GM19025 (cell line): ENCODE data around the gene ANO9.
A peak's percentile ranks its signal among the peaks of the same experiment; 100 is the strongest.

Experiments
- ATAC-seq: cut with Tn5 transposase; IDR thresholded peaks from one replicate; pipeline ENCODE4 v1.9.1; 2021; ENCODE audit warnings: mild to moderate bottlenecking, low read depth, moderate library complexity; ENCODE audit not compliant: unreplicated experiment

Gene ANO9

DNA sequence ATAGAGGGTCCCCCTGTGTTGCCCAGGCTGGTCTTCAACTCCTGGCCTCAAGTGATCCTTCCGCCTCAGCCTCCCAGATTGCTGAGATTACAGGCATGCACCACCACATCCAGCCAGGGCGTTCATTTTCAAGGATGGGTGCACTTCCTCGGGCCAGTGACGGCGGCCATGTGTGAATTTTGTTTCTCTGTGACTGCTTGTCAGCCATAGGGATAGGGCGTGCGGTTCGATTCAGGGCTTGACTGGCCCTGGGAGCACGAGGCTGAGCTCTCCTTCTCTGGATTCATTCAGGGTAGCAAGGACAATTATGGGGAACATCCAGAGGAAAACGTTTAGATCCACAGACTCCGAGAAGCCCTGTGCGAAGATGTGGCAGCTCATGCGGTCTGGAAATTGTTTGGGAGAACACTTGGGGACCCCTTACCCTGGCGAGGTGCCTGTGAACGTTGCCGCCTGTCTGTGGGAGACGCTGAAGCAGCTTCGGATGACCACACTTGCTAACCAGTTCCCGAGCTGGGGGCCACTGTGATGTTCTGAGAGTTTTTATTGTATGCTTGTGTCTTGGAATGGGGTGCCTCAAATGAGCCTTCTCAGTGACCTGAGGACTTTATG lies 11.2 kb upstream of the ANO9 start:
- ATAC-seq: no peak

DNA sequence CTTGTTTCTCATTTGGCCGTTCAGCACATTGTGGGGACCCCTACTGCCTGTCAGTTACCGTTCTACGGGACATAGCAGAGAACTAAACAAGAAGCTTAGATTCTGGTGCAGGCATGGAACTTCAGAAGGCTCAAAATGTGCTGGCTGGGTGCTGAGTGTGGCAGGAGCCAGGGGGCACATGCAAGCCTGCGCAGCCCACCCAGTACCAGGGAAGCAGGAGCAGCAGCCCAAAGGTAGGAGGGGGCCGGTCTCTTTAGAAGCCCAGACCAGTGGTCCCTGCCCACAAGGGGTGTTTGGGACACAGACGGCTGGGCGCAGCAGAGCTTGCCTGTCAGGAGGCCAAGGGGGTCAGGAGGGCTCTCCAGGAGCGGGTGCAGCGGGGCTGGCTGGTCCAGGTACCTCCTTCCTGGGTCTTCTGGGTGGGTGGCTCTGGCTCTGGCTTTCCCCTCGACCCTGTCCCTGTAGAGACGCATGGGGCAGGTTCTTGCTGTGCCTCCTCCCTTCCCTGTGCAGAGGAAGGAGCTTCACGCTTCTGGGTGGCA lies 10.5 kb upstream of the ANO9 start:
- no peak for ATAC-seq

- ATAC-seq: no peak
Observed at GRCh38 chr11:451738-452137, 9.9 kb upstream of the ANO9 start.

- ATAC-seq: no peak
Observed at GRCh38 chr11:450809-451451, 9.1 kb upstream of the ANO9 start.

- peak; percentile 60 for ATAC-seq
Observed at GRCh38 chr11:449889-450808, 8.3 kb upstream of the ANO9 start, which contains the start of gene PTDSS2. PTDSS2 (plus strand) TSS chr11:450279; CDS start chr11:450456, 177 bp downstream.

- ATAC-seq: peak; percentile 53
Observed at GRCh38 chr11:447923-448731, 6.3 kb upstream of the ANO9 start.

DNA sequence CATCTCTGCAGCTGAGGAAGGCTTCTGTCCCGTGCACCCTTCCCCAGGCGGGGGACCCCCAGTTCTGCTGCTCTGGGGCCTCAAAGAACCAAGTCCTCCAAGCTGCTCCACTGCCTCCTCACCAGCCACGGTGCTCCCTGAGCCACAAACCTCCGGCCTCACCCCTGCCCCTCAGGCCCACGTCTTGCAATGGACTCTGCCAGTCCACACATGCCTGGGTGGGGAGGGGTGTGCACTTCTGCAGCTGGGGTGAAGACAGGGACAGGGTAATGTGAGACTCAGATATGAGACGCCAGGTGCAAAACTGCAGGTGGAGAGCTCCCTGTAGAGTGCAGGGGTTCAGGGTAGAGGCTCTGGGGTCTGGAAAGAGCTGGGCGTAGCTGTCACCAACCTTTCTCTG lies 5.1 kb upstream of the ANO9 start:
- ATAC-seq: no peak

DNA sequence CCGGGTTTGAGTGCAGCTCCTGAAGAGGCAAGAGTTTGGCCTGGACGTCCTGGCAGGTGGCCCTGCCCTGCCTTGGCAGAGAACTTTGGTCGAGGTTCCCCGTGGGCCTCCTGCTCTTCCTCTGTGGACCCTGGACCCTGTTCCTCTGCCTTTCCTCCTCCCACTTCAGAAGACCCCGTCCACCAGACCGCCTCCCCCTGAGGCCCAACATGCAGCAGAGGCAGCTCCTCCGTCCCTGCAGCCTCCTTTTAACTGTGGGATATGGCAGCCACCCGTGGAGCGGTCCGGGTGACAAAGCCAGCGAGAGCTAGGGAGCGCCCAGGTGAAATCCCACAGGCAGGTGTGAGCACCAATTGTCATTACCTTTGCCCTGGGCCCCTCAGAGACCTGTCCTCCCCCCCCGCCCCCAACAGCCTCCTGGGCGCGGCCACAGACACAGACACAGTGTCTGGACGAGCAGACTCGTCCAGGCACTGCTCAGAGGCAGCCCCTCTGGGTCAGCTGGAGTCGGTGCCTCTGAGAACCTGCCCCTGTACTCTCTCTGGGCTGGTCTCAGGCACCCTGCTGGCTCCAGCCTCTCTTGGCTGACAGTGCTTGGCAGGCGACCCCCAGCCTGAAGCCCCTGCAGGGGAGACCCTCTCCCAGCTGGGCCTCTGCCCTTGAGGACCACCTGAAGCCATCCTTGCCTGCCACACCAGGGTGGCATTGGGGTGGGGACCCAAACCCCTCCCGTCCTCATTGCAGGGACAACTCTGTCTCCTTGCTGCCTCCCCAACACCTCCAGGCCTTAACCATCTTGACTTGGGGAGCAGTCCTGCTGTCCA lies 4.2 kb upstream of the ANO9 start:
- ATAC-seq: no peak

GRCh38 chr11:444396-445144 lies 2.8 kb upstream of the ANO9 start:
- no peak for ATAC-seq

DNA sequence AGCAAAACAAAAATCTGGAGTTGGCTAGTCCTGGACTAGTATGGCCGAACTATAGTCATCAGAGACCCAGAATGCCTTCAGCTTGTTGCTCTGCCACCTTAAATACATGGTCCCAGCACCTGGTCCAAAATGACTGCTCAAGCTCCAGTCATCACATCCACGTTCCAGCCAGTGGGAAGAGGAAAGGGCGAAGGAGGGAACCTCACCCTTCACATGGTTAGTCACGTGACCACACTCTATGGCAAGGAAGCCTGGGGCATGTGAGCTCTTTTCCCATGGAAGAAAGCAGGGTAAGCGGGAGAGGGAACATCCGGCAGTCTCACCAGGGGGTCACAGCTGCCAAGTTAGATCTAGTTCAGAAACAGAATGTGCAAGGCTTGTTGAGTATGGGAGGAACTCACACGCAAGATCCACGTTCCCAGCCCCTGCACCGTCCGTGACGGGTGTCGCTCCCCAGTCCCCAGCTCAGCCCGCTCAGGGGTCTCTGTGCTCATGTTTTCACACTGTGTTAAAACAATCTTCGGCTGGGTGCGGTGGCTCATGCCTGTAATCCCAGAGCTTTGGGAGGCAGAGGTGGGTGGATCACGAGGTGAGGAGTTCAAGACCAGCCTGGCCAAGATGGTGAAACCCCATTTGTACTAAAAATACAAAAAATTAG lies 1.9 kb upstream of the ANO9 start:
- ATAC-seq: no peak

DNA sequence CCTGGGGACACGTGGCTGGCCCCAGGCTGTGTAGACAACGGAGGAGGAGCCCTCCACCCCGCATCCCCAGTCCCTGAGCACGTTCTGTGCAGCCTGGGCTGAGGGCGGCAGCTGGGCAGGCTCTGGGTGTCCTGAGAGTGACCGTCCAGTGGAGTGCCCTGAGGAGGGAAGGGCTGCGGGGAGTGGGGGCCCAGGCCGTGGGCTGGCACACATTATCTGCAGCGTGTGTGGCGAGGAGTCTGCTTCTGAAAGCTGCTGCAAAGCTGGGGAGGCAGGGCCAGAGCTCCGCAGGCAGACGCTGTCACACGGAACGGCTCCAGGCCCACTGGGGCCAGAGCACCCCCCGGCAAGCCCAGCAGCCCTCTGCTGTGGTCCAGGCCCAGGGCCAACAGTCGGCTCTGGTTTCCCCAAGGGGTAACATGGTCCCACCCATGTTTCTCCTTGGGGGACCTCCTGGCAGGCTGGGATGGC lies 835 bp upstream of the ANO9 start:
- ATAC-seq: no peak

- ATAC-seq: no peak
Observed at GRCh38 chr11:441043-441417, 781 bp downstream of the ANO9 start.

DNA sequence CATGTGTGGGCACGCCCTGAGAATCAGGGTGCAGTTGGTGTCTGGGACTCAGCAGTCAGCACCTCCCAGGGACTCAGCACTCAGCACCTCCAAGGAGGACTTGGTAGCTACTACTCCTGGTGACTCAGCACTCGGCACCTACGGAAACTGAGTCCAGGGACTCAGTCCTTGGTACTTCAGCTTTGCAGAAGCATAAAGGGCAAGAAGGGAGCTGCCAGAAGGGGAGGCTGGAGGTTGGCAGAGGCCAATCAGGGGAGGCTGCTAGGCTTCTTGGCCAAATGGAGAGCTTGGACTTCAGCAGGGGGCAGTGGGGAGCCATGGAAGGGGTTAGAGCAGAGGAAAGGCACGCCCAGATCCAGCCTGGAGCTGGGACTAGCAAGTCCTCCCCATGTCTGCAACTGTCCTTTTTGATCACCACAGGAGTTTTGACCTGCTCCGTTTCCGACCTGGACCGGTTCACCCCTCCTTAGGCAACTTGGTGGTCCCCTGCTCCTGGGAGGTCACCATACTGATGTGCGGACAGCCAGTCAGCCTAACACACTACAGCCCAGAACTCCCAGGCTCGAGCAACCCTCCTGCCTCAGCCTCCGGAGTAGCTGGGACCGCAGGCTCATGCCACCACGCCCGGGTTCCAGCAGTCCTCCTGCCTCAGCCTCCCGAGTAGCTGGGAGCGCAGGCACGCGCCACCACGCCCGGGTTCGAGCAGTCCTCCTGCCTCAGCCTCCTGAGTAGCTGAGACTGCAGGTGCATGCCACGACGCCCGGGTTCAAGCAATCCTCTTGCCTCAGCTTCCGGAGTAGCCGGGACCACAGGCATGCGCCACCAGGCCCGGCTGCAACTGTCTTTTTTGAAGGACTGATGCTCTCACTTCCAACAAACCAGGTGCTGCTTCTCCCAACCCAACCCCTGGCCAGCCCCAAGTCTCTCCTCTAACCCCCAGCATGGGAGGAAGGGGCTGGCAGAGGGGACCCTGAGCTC lies 1.5 kb downstream of the ANO9 start:
- no peak for ATAC-seq

DNA sequence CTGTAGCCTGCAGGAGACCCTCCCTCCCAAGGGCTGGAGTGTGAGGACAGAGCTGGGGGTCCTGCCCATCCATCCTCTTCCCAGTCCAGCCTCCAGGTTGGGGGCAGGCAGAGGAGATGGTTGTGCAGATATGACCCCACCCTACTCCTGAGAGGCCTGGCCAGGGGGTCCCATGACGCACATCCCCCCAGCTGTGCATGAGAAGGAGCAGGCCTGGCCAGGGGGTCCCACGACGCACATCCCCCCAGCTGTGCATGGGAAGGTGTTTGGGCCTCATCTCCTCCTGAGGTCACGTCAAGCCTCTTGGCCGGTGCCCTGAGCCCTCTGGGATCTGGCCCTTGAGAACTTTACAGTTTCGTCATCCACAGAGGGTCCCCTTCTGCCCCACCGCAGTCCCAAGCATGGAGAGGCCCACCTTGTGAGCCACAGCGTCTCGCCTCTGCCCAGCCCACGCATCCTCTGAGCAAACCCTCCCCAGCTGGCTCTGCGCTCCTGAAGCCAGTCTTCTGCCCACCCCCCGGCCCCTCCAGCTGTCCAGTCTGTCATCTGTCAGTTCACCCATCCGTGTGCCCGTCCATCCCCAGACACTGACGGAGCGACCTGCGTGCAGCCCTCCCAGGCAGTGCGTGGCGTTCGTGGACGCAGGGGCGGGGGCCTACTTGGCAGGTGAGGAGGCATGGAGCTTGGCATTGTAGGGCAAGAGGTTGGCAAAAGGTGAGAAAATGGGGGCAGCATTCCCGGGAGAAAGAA lies 2.3 kb downstream of the ANO9 start:
- no peak for ATAC-seq

DNA sequence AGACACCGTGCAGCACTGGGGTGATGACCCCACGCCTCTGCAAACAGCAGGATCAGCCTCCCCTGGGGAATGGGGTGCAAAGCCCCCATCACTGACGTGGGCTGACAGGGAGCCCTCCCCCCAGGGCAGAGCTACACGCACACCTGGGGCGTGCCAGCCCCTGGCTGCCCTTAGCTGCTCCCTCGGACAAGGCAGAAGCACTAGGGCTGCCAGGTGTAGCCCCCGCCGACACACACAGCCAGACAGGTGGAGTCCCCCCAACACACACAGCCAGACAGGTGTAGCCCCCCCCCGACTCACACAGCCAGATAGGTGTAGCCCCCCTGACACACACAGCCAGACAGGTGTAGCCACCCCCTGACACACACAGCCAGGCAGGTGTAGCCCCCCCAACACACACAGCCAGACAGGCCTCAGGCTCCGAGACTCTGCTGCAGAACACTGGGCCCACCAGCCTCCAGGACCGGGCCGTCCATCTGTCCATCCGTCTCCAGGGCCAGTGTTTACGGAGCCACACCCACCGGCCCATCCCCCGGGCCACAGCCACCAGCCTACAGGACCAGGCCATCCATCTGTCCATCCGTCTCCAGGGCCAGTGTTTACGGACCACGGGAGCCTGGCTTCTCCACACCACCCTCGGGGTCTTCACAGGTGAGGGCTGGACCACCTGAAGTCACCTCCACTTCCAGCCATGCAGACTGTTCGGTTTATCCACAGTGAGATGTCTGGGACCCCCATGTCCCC lies 3.5 kb downstream of the ANO9 start:
- no peak for ATAC-seq
